ENCODE measurements around the gene FMOD.

The FMOD gene

DNA sequence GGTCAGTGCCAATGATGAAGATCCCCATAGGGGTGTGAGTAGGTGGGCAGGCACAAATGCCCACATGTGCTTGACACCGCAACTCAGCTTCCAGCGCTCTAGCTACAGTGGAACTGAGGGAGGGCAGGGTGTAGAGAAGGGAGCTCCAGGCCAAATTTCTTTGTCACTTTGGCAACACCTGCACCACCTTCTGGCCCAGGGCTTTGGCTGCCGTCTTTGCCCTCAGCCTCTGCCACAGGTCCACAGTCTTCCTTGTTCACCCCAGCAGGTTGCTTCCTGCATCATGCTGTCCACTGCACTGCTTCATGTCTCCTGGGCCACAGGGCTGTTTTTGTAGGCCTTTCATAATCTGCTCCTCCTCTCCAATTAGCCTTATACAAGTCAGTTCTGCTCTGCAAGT is 20.4 kb upstream of the FMOD start:
- Histone ChIP-seq H3K4me1 (ENCODE audit: insufficient read depth, low read length, poor library complexity, severe bottlenecking) (no peaks in the 10 kb centered on the region), H4K20me1 (ENCODE audit: insufficient read depth, low read length, poor library complexity, severe bottlenecking) (no peaks in the 10 kb centered on the region), H2AFZ (ENCODE audit: low read length) (no peak overlapping the region), H3K9me2 (replicated peaks; ENCODE audit: low read depth, low read length) (no peaks in the 10 kb centered on the region), H3K4me2 (ENCODE audit: low read depth, low read length, poor library complexity, severe bottlenecking) (no peak overlapping the region), H3K79me2 (ENCODE audit: insufficient read depth, low read length) (no peaks in the 10 kb centered on the region), H3K9ac (ENCODE audit: low read depth, low read length, poor library complexity, severe bottlenecking) (no peak overlapping the region), H3K9me3 (ENCODE audit: insufficient read depth, low read depth, low read length) (no peaks in the 10 kb centered on the region), H3K27me3 (ENCODE audit: insufficient read depth, low read length, poor library complexity, severe bottlenecking) (no peaks in the 10 kb centered on the region), H3K36me3 (ENCODE audit: insufficient read depth, low read length) (no peaks in the 10 kb centered on the region), H3F3A (ENCODE audit: low read depth) (no peaks in the 10 kb centered on the region), H3K4me3 (ENCODE audit: low read length, poor library complexity, severe bottlenecking) (no peak overlapping the region)
- TF ChIP-seq, protein P1, sequence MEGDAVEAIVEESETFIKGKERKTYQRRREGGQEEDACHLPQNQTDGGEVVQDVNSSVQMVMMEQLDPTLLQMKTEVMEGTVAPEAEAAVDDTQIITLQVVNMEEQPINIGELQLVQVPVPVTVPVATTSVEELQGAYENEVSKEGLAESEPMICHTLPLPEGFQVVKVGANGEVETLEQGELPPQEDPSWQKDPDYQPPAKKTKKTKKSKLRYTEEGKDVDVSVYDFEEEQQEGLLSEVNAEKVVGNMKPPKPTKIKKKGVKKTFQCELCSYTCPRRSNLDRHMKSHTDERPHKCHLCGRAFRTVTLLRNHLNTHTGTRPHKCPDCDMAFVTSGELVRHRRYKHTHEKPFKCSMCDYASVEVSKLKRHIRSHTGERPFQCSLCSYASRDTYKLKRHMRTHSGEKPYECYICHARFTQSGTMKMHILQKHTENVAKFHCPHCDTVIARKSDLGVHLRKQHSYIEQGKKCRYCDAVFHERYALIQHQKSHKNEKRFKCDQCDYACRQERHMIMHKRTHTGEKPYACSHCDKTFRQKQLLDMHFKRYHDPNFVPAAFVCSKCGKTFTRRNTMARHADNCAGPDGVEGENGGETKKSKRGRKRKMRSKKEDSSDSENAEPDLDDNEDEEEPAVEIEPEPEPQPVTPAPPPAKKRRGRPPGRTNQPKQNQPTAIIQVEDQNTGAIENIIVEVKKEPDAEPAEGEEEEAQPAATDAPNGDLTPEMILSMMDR (conservative IDR thresholded peaks at IDR 0.05; ENCODE audit: low read length), result no peak
- TF ChIP-seq EZH2phosphoT487 (IDR thresholded peaks at IDR 0.05; ENCODE audit: borderline replicate concordance), result no peak

DNA sequence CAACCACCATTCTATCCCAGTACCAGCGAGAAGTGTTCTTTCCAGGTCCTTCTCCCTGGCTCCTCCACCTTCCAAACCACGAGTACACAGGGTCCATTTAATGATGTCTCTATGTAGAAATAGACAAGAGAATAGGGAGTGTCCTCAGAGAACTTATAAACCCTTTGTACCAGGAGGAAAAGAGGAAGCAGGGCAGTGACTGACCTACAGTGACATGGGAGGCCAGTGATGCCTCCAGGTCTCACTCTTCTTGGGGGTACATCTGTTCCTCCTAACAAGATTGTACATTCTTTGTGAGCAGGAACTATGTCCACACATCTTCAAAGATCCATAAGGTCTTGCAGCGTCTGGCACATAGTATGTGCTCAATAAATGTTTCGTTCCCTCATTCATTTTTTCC is 18.7 kb upstream of the FMOD start:
- Histone ChIP-seq H3K9ac (ENCODE audit: low read depth, low read length, poor library complexity, severe bottlenecking) (no peak overlapping the region), H3K79me2 (ENCODE audit: insufficient read depth, low read length) (no peaks in the 10 kb centered on the region), H3K4me3 (ENCODE audit: low read length, poor library complexity, severe bottlenecking) (no peak overlapping the region), H4K20me1 (ENCODE audit: insufficient read depth, low read length, poor library complexity, severe bottlenecking) (no peaks in the 10 kb centered on the region), H3F3A (ENCODE audit: low read depth) (no peaks in the 10 kb centered on the region), H2AFZ (ENCODE audit: low read length) (no peak overlapping the region), H3K36me3 (ENCODE audit: insufficient read depth, low read length) (no peaks in the 10 kb centered on the region), H3K9me3 (ENCODE audit: insufficient read depth, low read depth, low read length) (no peaks in the 10 kb centered on the region), H3K27me3 (ENCODE audit: insufficient read depth, low read length, poor library complexity, severe bottlenecking) (no peaks in the 10 kb centered on the region), H3K9me2 (replicated peaks; ENCODE audit: low read depth, low read length) (no peaks in the 10 kb centered on the region), H3K4me1 (ENCODE audit: insufficient read depth, low read length, poor library complexity, severe bottlenecking) (no peaks in the 10 kb centered on the region), H3K4me2 (ENCODE audit: low read depth, low read length, poor library complexity, severe bottlenecking) (no peak overlapping the region)
- TF ChIP-seq, protein P1 (conservative IDR thresholded peaks at IDR 0.05; ENCODE audit: low read length), result no peak
- TF ChIP-seq EZH2phosphoT487 (IDR thresholded peaks at IDR 0.05; ENCODE audit: borderline replicate concordance), result no peak

DNA sequence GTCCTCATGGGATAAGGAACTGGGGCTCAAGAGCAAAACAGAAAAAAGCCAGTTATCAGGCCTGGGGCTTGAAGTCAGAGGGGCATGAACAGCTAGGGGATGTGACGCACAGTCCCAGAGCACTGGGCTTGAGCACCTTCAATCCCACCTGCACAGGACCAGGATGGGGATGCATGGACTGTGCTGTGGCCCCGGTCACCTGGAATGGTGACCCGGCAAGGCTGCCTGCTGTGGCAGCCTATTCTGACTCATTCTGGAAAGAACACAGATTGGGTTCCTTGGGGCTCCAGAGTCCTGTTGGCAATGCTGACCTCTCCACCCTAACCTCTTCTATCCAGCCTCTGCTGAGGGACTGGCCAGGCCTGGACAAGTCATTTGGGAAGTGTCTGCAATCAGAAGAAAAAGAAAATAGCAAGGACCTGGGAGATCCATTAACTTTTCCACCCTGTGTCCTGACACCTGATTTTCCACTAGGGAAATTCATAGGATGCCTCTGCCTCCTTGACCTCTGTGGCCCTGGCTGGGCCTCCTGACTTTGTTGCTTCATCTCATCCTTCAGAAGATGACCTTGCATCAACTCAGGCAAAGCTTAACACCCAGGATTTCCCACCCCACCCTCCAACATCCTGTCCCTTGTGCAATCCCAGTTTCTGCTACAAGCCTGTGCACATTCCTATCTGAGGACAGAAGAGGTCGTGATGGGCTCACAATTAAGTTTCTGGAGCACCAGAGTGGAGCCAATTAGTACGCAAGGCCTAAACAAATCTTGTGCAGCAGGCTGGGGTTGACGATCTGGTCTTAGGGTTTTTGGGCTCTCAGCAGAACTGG is 17.9 kb upstream of the FMOD start:
- TF ChIP-seq, protein P1 (conservative IDR thresholded peaks at IDR 0.05; ENCODE audit: low read length), result no peak
- no peak overlapping the region for H2AFZ ChIP-seq (ENCODE audit: low read length)
- no peaks in the 10 kb centered on the region for H3K27me3 ChIP-seq (ENCODE audit: insufficient read depth, low read length, poor library complexity, severe bottlenecking)
- no peaks in the 10 kb centered on the region for H3K9me2 ChIP-seq (replicated peaks; ENCODE audit: low read depth, low read length)
- no peaks in the 10 kb centered on the region for H4K20me1 ChIP-seq (ENCODE audit: insufficient read depth, low read length, poor library complexity, severe bottlenecking)
- no peaks in the 10 kb centered on the region for H3K79me2 ChIP-seq (ENCODE audit: insufficient read depth, low read length)
- no peak overlapping the region for H3K9ac ChIP-seq (ENCODE audit: low read depth, low read length, poor library complexity, severe bottlenecking)
- H3K9me3 ChIP-seq (ENCODE audit: insufficient read depth, low read depth, low read length), result no peaks in the 10 kb centered on the region
- H3K4me1 ChIP-seq (ENCODE audit: insufficient read depth, low read length, poor library complexity, severe bottlenecking), result no peaks in the 10 kb centered on the region
- no peak overlapping the region for H3K4me3 ChIP-seq (ENCODE audit: low read length, poor library complexity, severe bottlenecking)
- no peak overlapping the region for H3K4me2 ChIP-seq (ENCODE audit: low read depth, low read length, poor library complexity, severe bottlenecking)
- H3F3A ChIP-seq (ENCODE audit: low read depth), result no peaks in the 10 kb centered on the region
- no peaks in the 10 kb centered on the region for H3K36me3 ChIP-seq (ENCODE audit: insufficient read depth, low read length)

Data from Loucy (cell line).